ENCODE measurements around the gene OR10T2. TPM values are rescaled to one million over a fixed set of nuclear protein-coding genes. Genes with fewer than 3 reads are reported as not detected.
"Not testable (repeated sequence)": the region's sequence is repeated elsewhere in the genome, so short reads cannot be mapped to it uniquely, and the experiment has no call there.

Gene OR10T2
- polyA plus RNA-seq, 3 donors = not detected

GRCh38 chr1:158434741-158435140, 35.5 kb upstream of the OR10T2 start:
- TF ChIP-seq CTCF (IDR thresholded peaks at IDR 0.05) = no peak
- H3K36me3 ChIP-seq (replicated peaks in 1 of 2; ENCODE audit: control insufficient read depth in 1 of 2, insufficient read depth in 2 of 2, low read length in 2 of 2) = no peaks in the 10 kb centered on the region
- no peaks in the 10 kb centered on the region for H4K20me1 ChIP-seq (ENCODE audit: insufficient read depth, low read length)
- H3K27ac Mint-ChIP-seq = peak overlapping the region; percentile 1 to 82 (median 46)
- H3K4me1 Mint-ChIP-seq = peaks cover 56% of the 10 kb centered on the region
- H3K4me1 ChIP-seq (ENCODE audit: control insufficient read depth in 1 of 2, insufficient read depth in 2 of 2, low read length in 2 of 2) = peaks cover 46 to 49% of the 10 kb centered on the region in 2 donors
- no peaks in the 10 kb centered on the region for H3K27me3 ChIP-seq (ENCODE audit: control insufficient read depth in 2 of 2, insufficient read depth in 2 of 2, low read length in 2 of 2)
- peaks cover 0 to 13% of the 10 kb centered on the region in 2 donors for H3K9me3 ChIP-seq (replicated peaks in 1 of 2; ENCODE audit: control insufficient read depth in 1 of 2, insufficient read depth in 1 of 2, low read length in 2 of 2)
- no peaks in the 10 kb centered on the region for H3K79me2 ChIP-seq (ENCODE audit: insufficient read depth, low read length)
- peak overlapping the region in 1 of 2 donors; percentile 27 for H3K27ac ChIP-seq (ENCODE audit: low read depth in 1 of 2, low read length in 2 of 2)
- H2AFZ ChIP-seq (ENCODE audit: insufficient read depth, low read depth, low read length, poor library complexity, severe bottlenecking) = no peak overlapping the region
- peak; percentile 8 to 31 (median 17) for DNase-seq
- peaks cover 5 to 18% (median 11%) of the 10 kb centered on the region in 7 donors for H3K9me3 Mint-ChIP-seq
- H3K27me3 Mint-ChIP-seq (ENCODE audit: low read depth in 3 of 3) = peaks cover 0 to 4% (median 0%) of the 10 kb centered on the region in 3 donors
- intact Hi-C loops (cut with micrococcal nuclease) = no loop called here
- peaks cover 0 to 5% of the 10 kb centered on the region in 2 donors for H3K36me3 Mint-ChIP-seq
- H3K4me2 ChIP-seq (replicated peaks; ENCODE audit: extremely low read depth, low read length, poor library complexity, severe bottlenecking) = peak overlapping the region; percentile 35
- H3K4me3 Mint-ChIP-seq = peak overlapping the region in 1 of 2 donors; percentile 54
- WGBS (ENCODE audit: insufficient coverage) = 4% methylated on average over 3 of the region's 3 CpGs
- no peak overlapping the region for H3K4me3 ChIP-seq (replicated peaks in 1 of 3; ENCODE audit: low read depth in 2 of 3, low read length in 3 of 3)
- H3K9ac ChIP-seq (ENCODE audit: insufficient read depth, low read length, poor library complexity, severe bottlenecking) = no peak overlapping the region

- peak overlapping the region in 1 of 2 donors; percentile 65 for H3K27ac ChIP-seq (ENCODE audit: low read depth in 1 of 2, low read length in 2 of 2)
- H3K27me3 ChIP-seq (ENCODE audit: control insufficient read depth in 2 of 2, insufficient read depth in 2 of 2, low read length in 2 of 2); H3K36me3 ChIP-seq (replicated peaks in 1 of 2; ENCODE audit: control insufficient read depth in 1 of 2, insufficient read depth in 2 of 2, low read length in 2 of 2); H3K9ac ChIP-seq (ENCODE audit: insufficient read depth, low read length, poor library complexity, severe bottlenecking); H3K27me3 Mint-ChIP-seq (ENCODE audit: low read depth in 3 of 3); intact Hi-C loops (cut with micrococcal nuclease); H2AFZ ChIP-seq (ENCODE audit: insufficient read depth, low read depth, low read length, poor library complexity, severe bottlenecking); H4K20me1 ChIP-seq (ENCODE audit: insufficient read depth, low read length); H3K36me3 Mint-ChIP-seq; H3K79me2 ChIP-seq (ENCODE audit: insufficient read depth, low read length): not testable (repeated sequence)
- H3K4me1 Mint-ChIP-seq = peaks cover 65% of the 10 kb centered on the region
- peaks cover 0 to 13% of the 10 kb centered on the region in 2 donors for H3K9me3 ChIP-seq (replicated peaks in 1 of 2; ENCODE audit: control insufficient read depth in 1 of 2, insufficient read depth in 1 of 2, low read length in 2 of 2)
- H3K4me1 ChIP-seq (ENCODE audit: control insufficient read depth in 1 of 2, insufficient read depth in 2 of 2, low read length in 2 of 2) = peaks cover 50 to 52% of the 10 kb centered on the region in 2 donors
- H3K4me3 ChIP-seq (replicated peaks in 1 of 3; ENCODE audit: low read depth in 2 of 3, low read length in 3 of 3) = peak overlapping the region in 1 of 3 experiments; percentile 26
- H3K27ac Mint-ChIP-seq = peak overlapping the region; percentile 17 to 88 (median 78)
- WGBS (ENCODE audit: insufficient coverage) = 50% methylated on average over 2 of the region's 3 CpGs
- peak; percentile 25 to 47 (median 30) for DNase-seq
- H3K4me2 ChIP-seq (replicated peaks; ENCODE audit: extremely low read depth, low read length, poor library complexity, severe bottlenecking) = peak overlapping the region; percentile 56
- H3K4me3 Mint-ChIP-seq = peak overlapping the region in 1 of 2 donors; percentile 70
- peaks cover 7 to 23% (median 18%) of the 10 kb centered on the region in 7 donors for H3K9me3 Mint-ChIP-seq
These were observed 30.9 kb upstream of the OR10T2 start for GRCh38 chr1:158430163-158430562.
